GM12878 (cell line): ENCODE data around the gene RAB3A. TPM values are rescaled to one million over a fixed set of nuclear protein-coding genes. Genes with fewer than 3 reads are reported as not detected.

Experiments used
- ATAC-seq: fragments of 200-7000 bp; cut with Tn5 transposase; 3 replicates; pipeline ENCODE4 v1.9.1; 2020; ENCODE audit warnings: mild to moderate bottlenecking, moderate library complexity
- BruUV-seq: library from RNA; stranded (reverse); fragments of 400-500 nt; replicated peaks from 2 replicates; lab custom pipeline; 2021; lab: Mats Ljungman, UMichigan
- CTCF ChIA-PET: fragments of 300-600 bp; sonication (Branson Sonifier 250); formaldehyde crosslinking; extraction: SDS; loops from one replicate; lab custom pipeline; 2021; ENCODE audit warnings: inconsistent platforms; lab: Yijun Ruan, JAX
- POLR2A ChIA-PET: fragments of 350-600 bp; formaldehyde crosslinking; extraction: SDS; loops from one replicate; lab custom pipeline; 2021; ENCODE audit warnings: inconsistent platforms; lab: Charles Lee
- RAD21 ChIA-PET: fragments of 300-600 bp; sonication (Branson Sonifier 250); formaldehyde crosslinking; loops from one replicate; lab custom pipeline; 2023; ENCODE audit warnings: antibody characterized with exemption; ENCODE audit not compliant: unreplicated experiment; lab: Charles Lee
- SMC1A ChIA-PET: fragments of 300-600 bp; sonication (Branson Sonifier 250); formaldehyde crosslinking; loops from one replicate; lab custom pipeline; 2023; ENCODE audit not compliant: unreplicated experiment, uncharacterized antibody; lab: Charles Lee
- DNase-seq: peaks from one replicate; pipeline ENCODE4 v3.0.0-alpha.2; 2011; ENCODE audit warnings: low read depth, low spot score
- FAIRE-seq: peaks from 3 replicates; lab custom pipeline; 2011; peaks lifted over from hg19 to GRCh38; lab: Jason Lieb, UNC
- H2AFZ ChIP-seq: 2 replicates; pipeline ENCODE4 v1.6.0; 2011; ENCODE audit warnings: low read depth, low read length, control low read depth; ENCODE audit not compliant: control insufficient read depth
- H3K27ac ChIP-seq: 2 replicates; pipeline ENCODE4 v1.5.1; 2011; ENCODE audit warnings: control low read depth; ENCODE audit not compliant: control insufficient read depth, insufficient read depth
- H3K27me3 ChIP-seq, 2 experiments: replicated peaks in 1 of 2; 2 replicates each; pipeline versions ENCODE4 v1.6.0 to v1.6.1; 2011; ENCODE audit warnings: low read length in 1 of 2; ENCODE audit not compliant: control insufficient read depth in 2 of 2, insufficient read depth in 2 of 2
- H3K36me3 ChIP-seq, 2 experiments: 2 replicates each; pipeline ENCODE4 v1.5.1; 2011; ENCODE audit warnings: low read length in 1 of 2; ENCODE audit not compliant: control insufficient read depth in 2 of 2, insufficient read depth in 2 of 2
- H3K4me1 ChIP-seq: 2 replicates; pipeline ENCODE4 v1.6.1; 2011; ENCODE audit warnings: mild to moderate bottlenecking, low read length, moderate library complexity, mixed read lengths; ENCODE audit not compliant: control insufficient read depth, insufficient read depth
- H3K4me2 ChIP-seq: 2 replicates; pipeline ENCODE4 v1.6.0; 2011; ENCODE audit warnings: control low read depth; ENCODE audit not compliant: control insufficient read depth, insufficient read depth
- H3K4me3 ChIP-seq: fragments of 200-600 bp; sonication (generic); 2 replicates; pipeline ENCODE4 v1.5.1; 2016
- H3K79me2 ChIP-seq: 2 replicates; pipeline ENCODE4 v1.6.0; 2011; ENCODE audit warnings: low read length; ENCODE audit not compliant: control insufficient read depth, insufficient read depth
- H3K9ac ChIP-seq: 2 replicates; pipeline ENCODE4 v1.8.0; 2011; ENCODE audit warnings: low read length, control low read depth, mixed read lengths; ENCODE audit not compliant: control insufficient read depth, insufficient read depth
- H3K9me3 ChIP-seq: replicated peaks from 3 replicates; pipeline ENCODE4 v1.5.1; 2011; ENCODE audit warnings: mild to moderate bottlenecking, low read length; ENCODE audit not compliant: control insufficient read depth, insufficient read depth
- H4K20me1 ChIP-seq: 2 replicates; pipeline ENCODE4 v1.6.0; 2011; ENCODE audit not compliant: control insufficient read depth, insufficient read depth
- BMI1 ChIP-seq: fragments of 450-650 bp; IDR thresholded peaks from 2 replicates; pipeline ENCODE4 v1.6.1; 2016; ENCODE audit warnings: mild to moderate bottlenecking, moderate library complexity, borderline replicate concordance
- BRCA1 ChIP-seq: IDR thresholded peaks from 2 replicates; pipeline ENCODE4 v1.6.1; 2011; ENCODE audit warnings: low read depth, low read length, improper control_type of control experiment
- EGR1 ChIP-seq, 2 experiments: IDR thresholded peaks; 1 replicate in 1 of 2; 2 replicates in 1 of 2; pipeline ENCODE4 v1.6.1; 2011 to 2012; ENCODE audit warnings: low read depth in 2 of 2, low read length in 2 of 2, borderline replicate concordance in 1 of 2, mild to moderate bottlenecking in 1 of 2, moderate library complexity in 1 of 2
- IKZF1 ChIP-seq: fragments of 450-650 bp; conservative IDR thresholded peaks from 2 replicates; pipeline ENCODE4 v1.6.1; 2017; ENCODE audit warnings: antibody characterized with exemption, mild to moderate bottlenecking
- NBN ChIP-seq: fragments of 450-650 bp; IDR thresholded peaks from 2 replicates; pipeline ENCODE4 v1.6.1; 2016
- NR2C2 ChIP-seq: IDR thresholded peaks from 2 replicates; pipeline ENCODE4 v1.6.1; 2011; ENCODE audit warnings: borderline replicate concordance, low read depth; ENCODE audit not compliant: control insufficient read depth, insufficient read length
- WGBS: methylation state at CpG from one replicate; pipeline ENCODE4 v1.1.6; 2016; ENCODE audit warnings: low lambda C conversion rate; ENCODE audit not compliant: insufficient replicate concordance, insufficient coverage; ENCODE audit errors: missing lambda C conversion rate; 5-methylcytosine and 5-hydroxymethylcytosine counted together
- in situ Hi-C: fragments of 300-500 bp; cut with MboI; formaldehyde crosslinking; loops from 9 replicates; pipeline ENCODE4 v1.14.3; 2018; ENCODE audit warnings: mixed read lengths
- intact Hi-C: fragments of 100-400 bp; cut with micrococcal nuclease; formaldehyde crosslinking; loops from one replicate; pipeline ENCODE4 v1.14.2; 2022; ENCODE audit not compliant: unreplicated experiment
- polyA plus RNA-seq, 11 experiments: library from polyadenylated mRNA; depleted of rRNA in 4 of 11; unstranded in 6 of 11; stranded (reverse) in 5 of 11; fragments of >200 nt; fragmentation: Nextera tagmentation in 4 of 11; fragmentation: Illumina TruSeq in 1 of 11; extraction: Ambion mirVana in 4 of 11; extraction: Trizol in 1 of 11; gene quantifications; 1 replicate in 1 of 11; 2 replicates in 10 of 11; pipeline versions ENCODE4 v1.2.1 to v1.2.3, GENCODE V29; 2011 to 2016; ENCODE audit warnings: inconsistent platforms in 2 of 11, missing spikeins in 2 of 11, low read depth in 1 of 11
- total RNA-seq, 4 experiments: library from RNA; depleted of rRNA in 3 of 4; stranded (reverse); fragments of >200 nt in 3 of 4; fragmentation: Illumina TruSeq in 1 of 4; extraction: Trizol in 1 of 4; gene quantifications; 2 replicates each; pipeline versions ENCODE4 v1.2.1 to v1.2.3, GENCODE V29; 2013 to 2021
- TF ChIP-seq, protein P1 (sequence below): fragments of 450-650 bp; formaldehyde crosslinking; IDR thresholded peaks from 2 replicates; pipeline ENCODE4 v1.4.0; 2020; ENCODE audit warnings: mild to moderate bottlenecking, moderate library complexity

RAB3A gene
- total and polyA plus RNA-seq, 10 of the 15 experiments (the other 5 are each of a cell fraction or from before 2014, with no cell fraction given), result 0.07 to 3.5 (median 1.2) TPM; not detected in 1

DNA sequence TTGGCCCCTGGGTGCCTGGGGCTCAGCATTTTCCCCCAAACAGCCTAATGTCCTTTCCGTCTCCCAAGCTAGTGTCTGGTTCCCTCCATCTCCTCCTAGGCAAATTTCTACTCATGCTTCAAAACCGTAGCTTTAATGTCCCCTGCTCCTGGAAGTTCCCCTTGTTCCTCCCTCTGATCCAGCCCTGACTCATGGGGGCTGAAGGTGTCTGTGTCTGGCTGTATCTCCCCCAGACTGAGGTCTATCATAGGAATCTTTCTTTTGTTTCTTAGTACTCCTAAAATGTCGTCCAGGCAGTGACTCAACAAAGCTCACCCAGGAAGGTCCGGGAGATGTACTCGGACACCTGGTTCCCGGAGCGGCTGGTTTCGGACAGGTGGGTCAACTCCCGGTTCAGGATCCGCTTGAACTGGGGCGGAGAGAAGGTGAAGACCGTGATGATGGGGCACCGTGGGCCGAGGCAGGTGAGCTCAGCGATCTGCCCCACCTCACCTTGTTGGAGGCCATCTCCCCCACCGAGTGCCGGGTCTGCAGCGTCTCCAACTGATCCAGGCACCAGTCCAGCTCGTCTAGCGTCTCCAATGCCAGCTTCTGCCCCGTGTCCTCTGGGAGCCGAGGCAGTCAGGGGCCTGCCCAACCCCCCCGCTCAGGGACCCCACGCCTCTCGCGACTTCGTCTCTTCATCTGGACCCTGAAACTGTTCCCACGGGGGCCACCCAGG is 16.2 kb upstream of the RAB3A start:
- RAD21 ChIA-PET, result interaction anchor here (0.7 kb wide), 1 partner anchor 31 kb away, joined by 3 read pairs; no protein-coding TSS in a partner anchor
- DNase-seq, result no peak
- FAIRE-seq, result no peak
- H3K9ac ChIP-seq, result no peak overlapping the region
- 73% methylated on average over 28 of the region's 28 CpGs for WGBS
- no peaks in the 10 kb centered on the region for H3K79me2 ChIP-seq
- POLR2A ChIA-PET, result interaction anchor here (0.6 to 1.7 kb wide), 2 partner anchors 17 to 36 kb away, joined by 3 to 4 read pairs; partner anchors contain the start of gene RAB3A
- BruUV-seq, result no TSS peak
- H3K27ac ChIP-seq, result no peak overlapping the region
- H2AFZ ChIP-seq, result no peak overlapping the region
- TF ChIP-seq NR2C2 (no peak), BMI1 (no peak), IKZF1 (no peak)
- in situ Hi-C loops, result no loop called here
- CTCF ChIA-PET, result interaction anchor here (0.7 to 1.9 kb wide), 4 partner anchors 11 to 109 kb away, joined by 3 to 7 read pairs (median 6); partner anchors contain the start of gene JUND
- SMC1A ChIA-PET, result interaction anchor here (0.7 to 2.2 kb wide), 4 partner anchors 15 to 36 kb away, joined by 3 to 7 read pairs (median 4); a partner anchor contains a TSS
- H3K9me3 ChIP-seq, result no peaks in the 10 kb centered on the region; the same call in 2 of the 3 replicates
- no peak for ATAC-seq
- peaks cover 8% of the 10 kb centered on the region for H3K4me1 ChIP-seq
- H3K4me3 ChIP-seq, result no peak overlapping the region
- no peaks in the 10 kb centered on the region for H3K36me3 ChIP-seq
- H3K27me3 ChIP-seq, result peaks cover 0 to 4% of the 10 kb centered on the region in 2 experiments; a peak in 2 of 4 replicates
- intact Hi-C loops, result no loop called here
- H3K4me2 ChIP-seq, result no peak overlapping the region
- H4K20me1 ChIP-seq, result no peaks in the 10 kb centered on the region

DNA sequence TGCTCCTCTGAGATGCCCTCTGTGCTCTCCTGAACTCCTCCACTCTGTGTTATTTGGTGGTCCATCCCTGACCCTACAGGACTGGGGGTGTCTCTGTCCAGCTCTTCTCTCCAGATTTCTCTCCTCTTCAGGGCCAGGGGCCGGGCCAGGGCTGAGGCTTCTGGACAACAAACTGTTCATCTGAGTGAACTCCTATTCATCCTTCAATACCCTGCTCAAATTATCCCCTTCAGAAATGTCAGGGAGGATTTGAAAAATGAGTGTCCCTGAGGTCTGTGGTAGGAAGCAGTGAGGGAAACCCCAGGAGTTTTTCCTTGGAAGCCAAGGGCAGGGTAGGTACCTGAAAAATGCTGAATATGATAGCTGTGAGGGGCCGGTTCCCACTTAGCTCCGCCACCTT is 14.8 kb upstream of the RAB3A start:
- no peak for TF ChIP-seq BRCA1
- TF ChIP-seq NBN, result no peak
- TF ChIP-seq, protein P1, sequence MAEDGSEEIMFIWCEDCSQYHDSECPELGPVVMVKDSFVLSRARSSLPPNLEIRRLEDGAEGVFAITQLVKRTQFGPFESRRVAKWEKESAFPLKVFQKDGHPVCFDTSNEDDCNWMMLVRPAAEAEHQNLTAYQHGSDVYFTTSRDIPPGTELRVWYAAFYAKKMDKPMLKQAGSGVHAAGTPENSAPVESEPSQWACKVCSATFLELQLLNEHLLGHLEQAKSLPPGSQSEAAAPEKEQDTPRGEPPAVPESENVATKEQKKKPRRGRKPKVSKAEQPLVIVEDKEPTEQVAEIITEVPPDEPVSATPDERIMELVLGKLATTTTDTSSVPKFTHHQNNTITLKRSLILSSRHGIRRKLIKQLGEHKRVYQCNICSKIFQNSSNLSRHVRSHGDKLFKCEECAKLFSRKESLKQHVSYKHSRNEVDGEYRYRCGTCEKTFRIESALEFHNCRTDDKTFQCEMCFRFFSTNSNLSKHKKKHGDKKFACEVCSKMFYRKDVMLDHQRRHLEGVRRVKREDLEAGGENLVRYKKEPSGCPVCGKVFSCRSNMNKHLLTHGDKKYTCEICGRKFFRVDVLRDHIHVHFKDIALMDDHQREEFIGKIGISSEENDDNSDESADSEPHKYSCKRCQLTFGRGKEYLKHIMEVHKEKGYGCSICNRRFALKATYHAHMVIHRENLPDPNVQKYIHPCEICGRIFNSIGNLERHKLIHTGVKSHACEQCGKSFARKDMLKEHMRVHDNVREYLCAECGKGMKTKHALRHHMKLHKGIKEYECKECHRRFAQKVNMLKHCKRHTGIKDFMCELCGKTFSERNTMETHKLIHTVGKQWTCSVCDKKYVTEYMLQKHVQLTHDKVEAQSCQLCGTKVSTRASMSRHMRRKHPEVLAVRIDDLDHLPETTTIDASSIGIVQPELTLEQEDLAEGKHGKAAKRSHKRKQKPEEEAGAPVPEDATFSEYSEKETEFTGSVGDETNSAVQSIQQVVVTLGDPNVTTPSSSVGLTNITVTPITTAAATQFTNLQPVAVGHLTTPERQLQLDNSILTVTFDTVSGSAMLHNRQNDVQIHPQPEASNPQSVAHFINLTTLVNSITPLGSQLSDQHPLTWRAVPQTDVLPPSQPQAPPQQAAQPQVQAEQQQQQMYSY (CRISPR knock-in tag), result no peak
- TF ChIP-seq EGR1 (IDR thresholded peaks at IDR 0.05; ENCODE audit: borderline replicate concordance in 1 of 2, low read depth in 2 of 2, low read length in 2 of 2), result no peak
- RAD21 ChIA-PET, result no interaction called here
- no peaks in the 10 kb centered on the region for H3K79me2 ChIP-seq
- H3K27ac ChIP-seq, result no peak overlapping the region
- intact Hi-C loops (no loop called here), in situ Hi-C loops (no loop called here)
- BruUV-seq, result no TSS peak
- ATAC-seq (no peak), FAIRE-seq (no peak), DNase-seq (no peak)
- no peaks in the 10 kb centered on the region; the same call in 2 of the 3 replicates for H3K9me3 ChIP-seq
- H4K20me1 ChIP-seq, result no peaks in the 10 kb centered on the region
- POLR2A ChIA-PET, result no interaction called here
- no peak overlapping the region for H3K9ac ChIP-seq
- H3K4me2 ChIP-seq, result no peak overlapping the region
- SMC1A ChIA-PET, result interaction anchor here (1.4 kb wide), 1 partner anchor 35 kb away, joined by 3 read pairs; no protein-coding TSS in a partner anchor
- CTCF ChIA-PET, result interaction anchor here (1.0 to 1.9 kb wide), 3 partner anchors 10 to 61 kb away, joined by 3 to 6 read pairs (median 6); no protein-coding TSS in a partner anchor
- peaks cover 0 to 4% of the 10 kb centered on the region in 2 experiments; a peak in 2 of 4 replicates for H3K27me3 ChIP-seq
- WGBS, result 34% methylated on average over 3 of the region's 3 CpGs
- H3K4me3 ChIP-seq, result no peak overlapping the region
- H3K4me1 ChIP-seq, result no peaks in the 10 kb centered on the region
- no peaks in the 10 kb centered on the region for H3K36me3 ChIP-seq
- H2AFZ ChIP-seq, result no peak overlapping the region
